Adrenal gland (tissue), 12 donors: ENCODE results near the gene HGS. TPM values are rescaled to one million over a fixed set of nuclear protein-coding genes. Genes with fewer than 3 reads are reported as not detected.

Experiments
- DNase-seq, 7 donors: peaks; one replicate each; pipeline ENCODE4 v3.0.0-alpha.2; 2019 to 2020
- H3K27ac ChIP-seq, 5 donors: fragments of 200-600 bp; sonication (generic) in 4 of 5; 1 replicate in 3 of 5; 2 replicates in 2 of 5; pipeline versions ENCODE4 v1.5.1 to v1.8.0; 2016 to 2020; ENCODE audit warnings: mild to moderate bottlenecking in 1 of 5
- H3K27me3 ChIP-seq: fragments of 200-600 bp; 2 replicates; pipeline ENCODE4 v1.8.0; 2021
- H3K36me3 ChIP-seq, 2 donors: fragments of 200-600 bp; replicated peaks in 1 of 2; 1 replicate in 1 of 2; 2 replicates in 1 of 2; pipeline versions ENCODE4 v1.5.1 to v1.8.0; 2018 to 2022
- H3K4me1 ChIP-seq, 2 donors: fragments of 200-600 bp; replicated peaks in 1 of 2; 1 replicate in 1 of 2; 2 replicates in 1 of 2; pipeline versions ENCODE4 v1.5.1 to v1.8.0; 2018 to 2021
- H3K4me3 ChIP-seq, 4 donors: fragments of 200-600 bp; sonication (generic) in 3 of 4; one replicate each; pipeline ENCODE4 v1.5.1; 2016 to 2018
- H3K9me3 ChIP-seq, 3 donors: fragments of 200-600 bp; sonication (generic) in 1 of 3; replicated peaks in 1 of 3; 1 replicate in 2 of 3; 2 replicates in 1 of 3; pipeline versions ENCODE4 v1.5.1 to v1.8.0; 2016 to 2021
- CTCF ChIP-seq, 6 experiments: fragments of 450-650 bp in 4 of 6; fragments of 200-600 bp in 2 of 6; sonication (generic) in 1 of 6; IDR thresholded peaks; 1 replicate in 5 of 6; 2 replicates in 1 of 6; pipeline versions ENCODE4 v1.5.1 to v1.8.0; 2016 to 2021; ENCODE audit warnings: antibody characterized with exemption in 6 of 6, mild to moderate bottlenecking in 2 of 6, moderate library complexity in 1 of 6
- POLR2A ChIP-seq, 2 donors: fragments of 450-650 bp; IDR thresholded peaks; one replicate each; pipeline ENCODE4 v1.6.1; 2017; ENCODE audit warnings: antibody characterized with exemption in 2 of 2, mild to moderate bottlenecking in 2 of 2, moderate library complexity in 1 of 2
- WGBS, 4 donors: extraction: QIAGEN DNeasy Blood & Tissue Kit in 2 of 4; methylation state at CpG; one replicate each; pipeline versions ENCODE4 v1.1.5 to v1.1.7; 2013 to 2017; 5-methylcytosine and 5-hydroxymethylcytosine counted together
- intact Hi-C, 2 donors: fragments of 100-400 bp; cut with DNase I; formaldehyde crosslinking; loops; one replicate each; pipeline versions ENCODE4 v1.14.1 to v1.15.0; 2022 to 2023
- polyA plus RNA-seq, 3 donors: library from polyadenylated mRNA; stranded (reverse); fragments of 200-250 nt in 2 of 3; fragments of 350-450 nt in 1 of 3; fragmentation: Illumina TruSeq in 1 of 3; extraction: RNeasy Lipid Tissue Mini Kit (QIAGEN cat#74804) in 1 of 3; gene quantifications; one replicate each; pipeline ENCODE4 v1.2.3, GENCODE V29; 2013 to 2014
- total RNA-seq, 9 donors: library from RNA; depleted of rRNA in 4 of 9; stranded (reverse); fragments of >200 nt in 4 of 9; fragments of 120-200 nt in 1 of 9; fragmentation: NEBNext Ultra II Directional in 1 of 9; extraction: Animal tissue kit (Norgen Biotek cat#: 25700) in 1 of 9; gene quantifications; one replicate each; pipeline versions ENCODE4 v1.1.0 to v1.2.4, GENCODE V29; 2013 to 2023
- donor health status: healthy with polysubstance abuse.
- donor health status: Bipolar disorder and iron deficiency.
- donor health status: DM: yes; HTN: yes; CAD: no.
- donor health status: DM: no; HTN: no; CAD: no.
- donor health status: DM: no; HTN: no; CAD: no.
- donor health status: DM: yes; HTN: yes; CAD: no.

The HGS gene
- total and polyA plus RNA-seq, 12 donors = 51.7 to 384 (median 104) TPM

GRCh38 chr17:81641825-81642489 is 41.9 kb upstream of the HGS start:
- WGBS, 4 donors = 80 to 90% (median 87%) methylated on average over 12 to 17 of the region's 17 CpGs
- H3K9me3 ChIP-seq = no peaks in the 10 kb centered on the region
- TF ChIP-seq POLR2A (IDR thresholded peaks at IDR 0.05) (no peak), CTCF (IDR thresholded peaks at IDR 0.05) (no peak)
- DNase-seq = peak in 2 of 7 donors; percentile 40 to 43
- no peak overlapping the region for H3K4me3 ChIP-seq
- peaks cover 0 to 6% of the 10 kb centered on the region in 2 donors for H3K4me1 ChIP-seq
- no peaks in the 10 kb centered on the region for H3K27me3 ChIP-seq
- no peak overlapping the region for H3K27ac ChIP-seq
- H3K36me3 ChIP-seq = no peaks in the 10 kb centered on the region
- intact Hi-C loops = no loop called here

GRCh38 chr17:81644496-81644895 is 39.3 kb upstream of the HGS start:
- H3K4me3 ChIP-seq = no peak overlapping the region
- H3K9me3 ChIP-seq = no peaks in the 10 kb centered on the region
- H3K27me3 ChIP-seq = peaks cover 22% of the 10 kb centered on the region
- H3K36me3 ChIP-seq = no peaks in the 10 kb centered on the region
- intact Hi-C loops = no loop called here
- TF ChIP-seq CTCF (IDR thresholded peaks at IDR 0.05) (no peak), POLR2A (IDR thresholded peaks at IDR 0.05) (no peak)
- whole genome bisulfite sequencing, 4 donors = 80 to 96% (median 88%) methylated on average over 4 to 15 of the region's 15 CpGs
- H3K27ac ChIP-seq = no peak overlapping the region
- no peak for DNase-seq
- H3K4me1 ChIP-seq = no peaks in the 10 kb centered on the region

GRCh38 chr17:81644976-81645952 is 38.5 kb upstream of the HGS start:
- no peaks in the 10 kb centered on the region for H3K36me3 ChIP-seq
- WGBS, 4 donors = 83 to 87% (median 86%) methylated on average over 12 to 29 of the region's 29 CpGs
- DNase-seq = no peak
- no peak for TF ChIP-seq POLR2A (IDR thresholded peaks at IDR 0.05)
- no peak overlapping the region for H3K4me3 ChIP-seq
- no peaks in the 10 kb centered on the region for H3K4me1 ChIP-seq
- intact Hi-C loops = no loop called here
- no peak overlapping the region for H3K27ac ChIP-seq
- H3K27me3 ChIP-seq = peaks cover 29% of the 10 kb centered on the region
- H3K9me3 ChIP-seq = no peaks in the 10 kb centered on the region

- TF ChIP-seq CTCF (IDR thresholded peaks at IDR 0.05) (no peak), POLR2A (IDR thresholded peaks at IDR 0.05) (no peak)
- no peaks in the 10 kb centered on the region for H3K36me3 ChIP-seq
- no peaks in the 10 kb centered on the region for H3K4me1 ChIP-seq
- 68 to 80% (median 74%) methylated on average over 6 to 12 of the region's 12 CpGs for WGBS, 4 donors
- no peak for DNase-seq
- no peaks in the 10 kb centered on the region for H3K9me3 ChIP-seq
- H3K27ac ChIP-seq = no peak overlapping the region
- intact Hi-C loops = no loop called here
- no peak overlapping the region for H3K4me3 ChIP-seq
- peaks cover 30% of the 10 kb centered on the region for H3K27me3 ChIP-seq
Measured at GRCh38 chr17:81646869-81647600, 36.8 kb upstream of the HGS start.
